NB4 (cell line): ENCODE measurements around the gene PAPPA2.

Source experiments
- DNase-seq: peaks from one replicate; pipeline ENCODE4 v3.0.0; 2010; ENCODE audit warnings: low read depth
- H3K4me3 ChIP-seq: one replicate; pipeline ENCODE4 v1.5.1; 2011; ENCODE audit warnings: mild to moderate bottlenecking, low read depth, low read length, moderate library complexity
- CTCF ChIP-seq: IDR thresholded peaks from one replicate; pipeline ENCODE4 v1.5.1; 2012; ENCODE audit warnings: low read depth, low read length
- MAX ChIP-seq: IDR thresholded peaks from 2 replicates; pipeline ENCODE4 v1.6.1; 2011; ENCODE audit warnings: low read depth, low read length
- MYC ChIP-seq: IDR thresholded peaks from 2 replicates; pipeline ENCODE4 v1.6.1; 2011; ENCODE audit warnings: low read depth, low read length
- POLR2A ChIP-seq: IDR thresholded peaks from 2 replicates; pipeline ENCODE4 v1.6.1; 2011; ENCODE audit warnings: mild to moderate bottlenecking; ENCODE audit not compliant: insufficient read length; ENCODE audit errors: extremely low read depth

Gene PAPPA2

DNA sequence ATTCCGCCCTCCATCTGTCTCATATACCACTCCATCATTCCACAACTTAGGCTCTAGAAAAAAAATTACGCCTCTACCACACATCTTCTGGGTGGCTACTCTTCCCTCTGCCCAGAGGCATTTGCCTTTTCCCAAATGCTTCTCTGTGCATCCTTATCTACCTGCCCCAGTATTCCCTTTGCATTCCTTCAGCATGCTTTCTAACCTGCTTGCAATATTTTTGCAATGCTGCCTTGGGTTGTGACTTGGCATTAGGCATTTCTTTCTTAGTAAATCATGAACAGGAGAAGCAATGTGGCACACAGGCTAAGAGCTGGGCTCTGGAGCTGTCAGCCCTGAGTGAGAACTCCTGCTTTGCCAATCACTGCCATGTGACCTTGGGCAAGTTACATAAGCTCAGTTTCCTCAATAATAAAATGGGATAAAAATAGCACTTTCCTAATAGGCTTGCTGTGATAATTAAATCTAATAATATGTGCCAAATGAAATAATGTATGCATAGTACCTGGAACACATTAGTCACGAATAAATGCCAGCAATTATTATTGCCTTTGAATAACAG is 425.6 kb downstream of the PAPPA2 start:
- TF ChIP-seq MAX = no peak
- TF ChIP-seq MYC = no peak
- TF ChIP-seq CTCF = no peak
- TF ChIP-seq POLR2A = no peak
- H3K4me3 ChIP-seq = no peak overlapping the region
- DNase-seq = no peak

GRCh38 chr1:176893625-176894352 is 430.8 kb downstream of the PAPPA2 start:
- DNase-seq = no peak
- TF ChIP-seq CTCF (no peak), POLR2A (no peak), MYC (no peak), MAX (no peak)
- H3K4me3 ChIP-seq = no peak overlapping the region

DNA sequence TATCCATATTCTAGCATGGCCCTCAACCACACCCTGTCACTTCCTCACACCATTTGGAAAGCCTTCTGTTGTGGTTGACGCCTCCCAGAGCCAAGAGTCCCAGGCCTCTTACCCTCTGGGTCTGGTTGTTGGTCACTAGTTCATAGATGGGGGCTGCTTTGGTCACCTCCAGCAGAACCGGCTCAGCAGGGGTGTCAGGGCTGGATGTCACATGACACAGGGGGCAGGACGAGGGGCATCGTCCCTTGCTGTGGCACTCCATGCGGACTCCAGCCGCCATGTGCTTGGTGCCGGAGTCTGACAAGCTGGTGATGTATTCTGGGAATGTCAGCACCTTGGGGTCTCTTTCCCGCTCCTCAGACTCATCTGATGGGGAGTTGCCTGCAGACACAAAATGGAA is 431.5 kb downstream of the PAPPA2 start:
- no peak for DNase-seq
- TF ChIP-seq POLR2A = no peak
- TF ChIP-seq MYC = no peak
- no peak for TF ChIP-seq CTCF
- TF ChIP-seq MAX = no peak
- H3K4me3 ChIP-seq = no peak overlapping the region
